Progenitor cell of endocrine pancreas (in vitro differentiated cells): Measurements from ENCODE around the gene RXRB. TPM values are rescaled to one million over a fixed set of nuclear protein-coding genes. Genes with fewer than 3 reads are reported as not detected.

ENCODE experiments used
- DNase-seq: peaks from one replicate; pipeline ENCODE4 v3.0.0; 2021; ENCODE audit warnings: low spot score; ENCODE audit not compliant: unreplicated experiment
- H3K27ac Mint-ChIP-seq: 2 replicates; pipeline ENCODE4 v1.8.0; 2021; ENCODE audit warnings: mild to moderate bottlenecking, moderate library complexity, mixed read lengths
- H3K27me3 Mint-ChIP-seq: 2 replicates; pipeline ENCODE4 v1.8.0; 2021; ENCODE audit warnings: mixed read lengths
- H3K36me3 Mint-ChIP-seq: 2 replicates; pipeline ENCODE4 v1.8.0; 2022; ENCODE audit warnings: mixed read lengths; ENCODE audit not compliant: insufficient read depth
- H3K4me1 Mint-ChIP-seq: 2 replicates; pipeline ENCODE4 v1.8.0; 2021; ENCODE audit warnings: low read depth, mixed read lengths
- H3K4me3 Mint-ChIP-seq: 2 replicates; pipeline ENCODE4 v1.8.0; 2021; ENCODE audit warnings: low read depth, mild to moderate bottlenecking, moderate library complexity, mixed read lengths
- H3K9me3 Mint-ChIP-seq: 2 replicates; pipeline ENCODE4 v1.8.0; 2021; ENCODE audit warnings: low read depth, mixed read lengths
- total RNA-seq: library from RNA; stranded (reverse); gene quantifications from 2 replicates; pipeline ENCODE4 v1.2.1, GENCODE V29; 2021
- TF ChIP-seq, protein P1 (sequence below): fragments of 200-600 bp; sonication (generic); IDR thresholded peaks from one replicate; pipeline ENCODE4 v1.5.0; 2021; ENCODE audit warnings: antibody characterized with exemption, mild to moderate bottlenecking; ENCODE audit not compliant: unreplicated experiment

Gene RXRB
- total RNA-seq, 1 donor from 2014 or later: 47.1 TPM

DNA sequence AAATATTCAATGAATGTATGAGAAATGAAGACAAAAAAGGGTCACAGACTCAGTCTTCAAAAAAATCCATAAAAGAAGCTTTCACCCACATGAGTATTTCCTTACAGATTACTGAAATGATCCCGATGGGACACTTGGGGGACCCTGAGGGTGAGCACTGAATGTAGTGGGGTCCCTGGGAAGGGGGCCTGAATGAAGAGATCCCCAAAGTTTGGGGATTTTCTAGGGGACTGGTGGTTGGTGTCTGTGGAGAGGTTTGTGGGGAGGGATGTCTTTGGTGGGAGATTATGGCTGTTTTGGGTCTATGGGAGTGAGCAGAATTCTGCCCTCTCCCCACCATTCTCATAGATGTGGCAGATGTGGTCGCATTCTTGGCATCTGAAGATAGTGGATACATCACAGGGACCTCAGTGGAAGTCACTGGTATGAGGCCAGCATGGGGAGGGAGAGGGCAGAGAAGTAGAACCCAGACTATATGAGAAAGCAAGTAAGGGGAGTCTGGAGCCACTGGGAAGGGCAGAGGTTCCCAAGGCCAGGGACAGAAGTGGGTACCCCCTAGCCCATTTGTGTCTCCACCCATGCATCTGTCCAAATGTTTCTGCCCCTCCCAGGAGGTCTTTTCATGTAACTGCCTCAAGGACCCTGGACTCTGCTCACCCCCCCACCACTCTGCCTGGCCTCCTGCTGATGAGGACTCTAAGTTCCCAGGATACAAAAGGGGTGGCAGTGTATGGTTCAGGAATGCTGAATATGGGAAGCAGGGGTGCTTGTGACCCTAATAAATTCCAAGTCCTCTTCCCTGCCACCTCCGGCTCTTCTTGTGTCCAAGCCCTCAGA lies 5.8 kb upstream of the RXRB start:
- Mint-ChIP-seq H3K36me3 (peaks cover 18% of the 10 kb centered on the region), H3K9me3 (no peaks in the 10 kb centered on the region), H3K4me3 (peak overlapping the region; percentile 89), H3K27ac (peak overlapping the region; percentile 52), H3K27me3 (peaks cover 3% of the 10 kb centered on the region), H3K4me1 (peaks cover 36% of the 10 kb centered on the region)
- TF ChIP-seq, protein P1, sequence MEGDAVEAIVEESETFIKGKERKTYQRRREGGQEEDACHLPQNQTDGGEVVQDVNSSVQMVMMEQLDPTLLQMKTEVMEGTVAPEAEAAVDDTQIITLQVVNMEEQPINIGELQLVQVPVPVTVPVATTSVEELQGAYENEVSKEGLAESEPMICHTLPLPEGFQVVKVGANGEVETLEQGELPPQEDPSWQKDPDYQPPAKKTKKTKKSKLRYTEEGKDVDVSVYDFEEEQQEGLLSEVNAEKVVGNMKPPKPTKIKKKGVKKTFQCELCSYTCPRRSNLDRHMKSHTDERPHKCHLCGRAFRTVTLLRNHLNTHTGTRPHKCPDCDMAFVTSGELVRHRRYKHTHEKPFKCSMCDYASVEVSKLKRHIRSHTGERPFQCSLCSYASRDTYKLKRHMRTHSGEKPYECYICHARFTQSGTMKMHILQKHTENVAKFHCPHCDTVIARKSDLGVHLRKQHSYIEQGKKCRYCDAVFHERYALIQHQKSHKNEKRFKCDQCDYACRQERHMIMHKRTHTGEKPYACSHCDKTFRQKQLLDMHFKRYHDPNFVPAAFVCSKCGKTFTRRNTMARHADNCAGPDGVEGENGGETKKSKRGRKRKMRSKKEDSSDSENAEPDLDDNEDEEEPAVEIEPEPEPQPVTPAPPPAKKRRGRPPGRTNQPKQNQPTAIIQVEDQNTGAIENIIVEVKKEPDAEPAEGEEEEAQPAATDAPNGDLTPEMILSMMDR: no peak
- no peak for DNase-seq

DNA sequence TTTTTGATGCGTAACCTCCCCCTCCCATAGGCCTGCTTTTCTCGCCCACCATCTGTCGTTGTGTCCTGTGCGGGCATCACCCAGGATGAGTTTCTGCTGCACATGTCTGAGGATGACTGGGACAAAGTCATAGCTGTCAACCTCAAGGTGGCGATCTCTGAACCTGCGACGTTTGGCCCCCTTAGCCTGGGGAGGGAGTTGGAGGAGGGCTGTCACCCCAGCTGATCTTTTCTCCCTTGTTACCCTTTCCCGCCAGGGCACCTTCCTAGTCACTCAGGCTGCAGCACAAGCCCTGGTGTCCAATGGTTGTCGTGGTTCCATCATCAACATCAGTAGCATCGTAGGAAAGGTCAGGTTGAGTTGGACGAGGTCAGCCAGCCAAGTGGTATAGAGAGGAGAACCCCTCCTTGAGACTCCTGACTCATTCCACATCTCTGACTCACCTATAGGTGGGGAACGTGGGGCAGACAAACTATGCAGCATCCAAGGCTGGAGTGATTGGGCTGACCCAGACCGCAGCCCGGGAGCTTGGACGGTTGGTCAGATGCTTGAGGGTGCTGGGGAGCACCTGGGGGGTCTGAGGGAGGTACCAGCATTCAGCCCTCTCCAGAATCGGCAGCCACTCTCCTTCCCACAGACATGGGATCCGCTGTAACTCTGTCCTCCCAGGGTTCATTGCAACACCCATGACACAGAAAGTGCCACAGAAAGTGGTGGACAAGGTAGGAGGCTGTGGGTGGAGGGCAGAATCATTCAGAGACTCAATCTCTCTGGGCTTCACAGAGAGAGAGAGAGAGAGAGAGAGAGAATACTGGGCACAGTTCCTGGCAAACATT lies 4.9 kb upstream of the RXRB start:
- H3K27me3 Mint-ChIP-seq: peaks cover 3% of the 10 kb centered on the region
- TF ChIP-seq, protein P1: no peak
- H3K4me1 Mint-ChIP-seq: peaks cover 41% of the 10 kb centered on the region
- peaks cover 21% of the 10 kb centered on the region for H3K36me3 Mint-ChIP-seq
- DNase-seq: no peak
- H3K4me3 Mint-ChIP-seq: peak overlapping the region; percentile 89
- H3K9me3 Mint-ChIP-seq: no peaks in the 10 kb centered on the region
- peak overlapping the region; percentile 95 for H3K27ac Mint-ChIP-seq

DNA sequence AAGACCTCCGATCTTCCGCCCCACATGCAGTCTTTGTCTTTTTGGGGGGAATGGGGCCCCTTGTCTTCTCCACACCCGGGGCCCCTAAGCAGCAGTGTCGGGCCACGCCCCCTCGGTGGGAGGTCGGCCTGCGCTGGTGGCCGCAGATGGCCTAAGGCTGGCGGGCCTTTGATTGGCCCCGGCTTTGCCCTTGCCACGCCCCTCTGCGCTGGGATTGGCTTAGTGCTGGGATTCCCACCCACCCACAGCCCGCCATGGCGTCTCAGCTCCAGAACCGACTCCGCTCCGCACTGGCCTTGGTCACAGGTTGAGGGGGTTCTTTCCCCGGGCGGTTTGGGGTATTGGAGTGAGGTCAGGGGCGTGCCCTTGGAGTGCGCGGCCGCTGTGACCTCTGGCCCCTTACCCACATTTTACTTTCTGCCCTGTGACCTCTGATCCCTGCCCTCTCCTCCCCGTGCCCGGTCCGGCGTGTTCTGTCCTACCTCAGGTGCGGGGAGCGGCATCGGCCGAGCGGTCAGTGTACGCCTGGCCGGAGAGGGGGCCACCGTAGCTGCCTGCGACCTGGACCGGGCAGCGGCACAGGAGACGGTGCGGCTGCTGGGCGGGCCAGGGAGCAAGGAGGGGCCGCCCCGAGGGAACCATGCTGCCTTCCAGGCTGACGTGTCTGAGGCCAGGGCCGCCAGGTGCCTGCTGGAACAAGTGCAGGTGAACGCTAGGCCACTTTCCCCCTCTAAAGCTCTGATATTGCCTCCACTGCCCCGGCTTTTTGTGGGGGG lies 4.1 kb upstream of the RXRB start, which contains the start of gene HSD17B8:
Gene HSD17B8 (plus strand): TSS at position 241 of the 776 bp plus-strand sequence. CDS start 14 bp downstream, at position 255.
- peak; percentile 88 for DNase-seq
- H3K36me3 Mint-ChIP-seq: peaks cover 17% of the 10 kb centered on the region
- peak within 1 kb of the TSS; percentile 95 for H3K27ac Mint-ChIP-seq
- peaks cover 41% of the 10 kb centered on the region for H3K4me1 Mint-ChIP-seq
- H3K4me3 Mint-ChIP-seq: peak within 1 kb of the TSS; percentile 100
- H3K9me3 Mint-ChIP-seq: no peaks in the 10 kb centered on the region
- H3K27me3 Mint-ChIP-seq: peaks cover 3% of the 10 kb centered on the region
- TF ChIP-seq, protein P1: no peak

DNA sequence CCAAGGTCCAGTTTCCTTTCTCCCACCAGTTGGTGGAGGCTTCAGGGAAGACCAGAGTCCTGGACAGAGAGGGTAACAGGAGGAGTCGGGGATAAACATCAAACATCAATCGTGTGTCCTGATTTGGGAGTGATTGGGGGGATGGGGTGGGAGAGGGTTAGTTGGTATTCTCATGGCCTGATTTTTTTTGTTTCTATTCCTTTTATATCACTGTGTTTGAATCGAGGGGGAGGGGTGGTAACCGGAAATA lies 3.6 kb upstream of the RXRB start:
- Mint-ChIP-seq H3K36me3 (peaks cover 16% of the 10 kb centered on the region), H3K4me3 (peak overlapping the region; percentile 89), H3K9me3 (no peaks in the 10 kb centered on the region), H3K27ac (peak overlapping the region; percentile 93), H3K4me1 (peaks cover 46% of the 10 kb centered on the region), H3K27me3 (peaks cover 3% of the 10 kb centered on the region)
- no peak for DNase-seq
- TF ChIP-seq, protein P1: no peak
